D721Med (cell line): Measurements from ENCODE around the gene SLC7A4.
"Not testable (repeated sequence)": the region's sequence is repeated elsewhere in the genome, so short reads cannot be mapped to it uniquely, and the experiment has no call there.

Experiments
- DNase-seq: peaks from one replicate; pipeline ENCODE4 v3.0.0; 2011; ENCODE audit warnings: low spot score; ENCODE audit not compliant: insufficient read length
- FAIRE-seq: peaks from 2 replicates; lab custom pipeline; 2011; peaks lifted over from hg19 to GRCh38; lab: Jason Lieb, UNC
- CTCF ChIP-seq: IDR thresholded peaks from 2 replicates; pipeline ENCODE4 v1.5.1; 2012; ENCODE audit warnings: mild to moderate bottlenecking, control low read depth; ENCODE audit not compliant: insufficient read depth; ENCODE audit errors: missing control alignments

The SLC7A4 gene

GRCh38 chr22:21051145-21051830, 18.9 kb upstream of the SLC7A4 start:
- FAIRE-seq (no peak), DNase-seq (no peak)
- no peak for TF ChIP-seq CTCF

- not testable (repeated sequence) for DNase-seq, FAIRE-seq
Observed at GRCh38 chr22:21048965-21049364, 16.6 kb upstream of the SLC7A4 start.

- not testable (repeated sequence) for FAIRE-seq, DNase-seq
Observed at GRCh38 chr22:21048448-21048847, 16.1 kb upstream of the SLC7A4 start.

GRCh38 chr22:21047730-21048129, 15.4 kb upstream of the SLC7A4 start:
- TF ChIP-seq CTCF = no peak
- DNase-seq = no peak
- no peak for FAIRE-seq

GRCh38 chr22:21047035-21047661, 14.8 kb upstream of the SLC7A4 start:
- FAIRE-seq = no peak

GRCh38 chr22:21045585-21046294, 13.4 kb upstream of the SLC7A4 start, which contains the start of gene LRRC74B:
LRRC74B (plus strand) TSS chr22:21045946; CDS start chr22:21045987, 41 bp downstream.
- peak; percentile 99 for DNase-seq
- FAIRE-seq = no peak
- TF ChIP-seq CTCF = no peak

More at GRCh38 chr22:21047035-21047661, 14.8 kb upstream of the SLC7A4 start:
- no peak for TF ChIP-seq CTCF
- no peak for DNase-seq

- no peak for TF ChIP-seq CTCF
- DNase-seq = no peak
- no peak for FAIRE-seq
Observed at GRCh38 chr22:21044931-21045584, 12.7 kb upstream of the SLC7A4 start.
